Mononuclear cell (primary cell): ENCODE results near the gene SBF2. TPM values are rescaled to one million over a fixed set of nuclear protein-coding genes. Genes with fewer than 3 reads are reported as not detected.
A peak's percentile ranks its signal among the peaks of the same experiment; 100 is the strongest.

Experiments
- H3K27me3 ChIP-seq: 2 replicates; pipeline ENCODE4 v1.6.0; 2011; ENCODE audit warnings: low read length, control low read depth; ENCODE audit not compliant: insufficient read depth
- H3K4me1 ChIP-seq: 2 replicates; pipeline ENCODE4 v1.5.1; 2011; ENCODE audit warnings: mild to moderate bottlenecking, low read length, control low read depth; ENCODE audit not compliant: insufficient read depth
- H3K4me3 ChIP-seq: 2 replicates; pipeline ENCODE4 v1.5.1; 2011; ENCODE audit warnings: mild to moderate bottlenecking, low read length, moderate library complexity
- H3K9me3 ChIP-seq: 2 replicates; pipeline ENCODE4 v1.5.1; 2011; ENCODE audit warnings: low read depth, mild to moderate bottlenecking, control low read depth, low read length
- total RNA-seq: library from RNA; depleted of rRNA; stranded (reverse); fragments of >200 nt; gene quantifications from one replicate; pipeline ENCODE4 v1.2.3, GENCODE V29; 2012

The SBF2 gene
- total RNA-seq, 1 donor = 35.1 TPM

DNA sequence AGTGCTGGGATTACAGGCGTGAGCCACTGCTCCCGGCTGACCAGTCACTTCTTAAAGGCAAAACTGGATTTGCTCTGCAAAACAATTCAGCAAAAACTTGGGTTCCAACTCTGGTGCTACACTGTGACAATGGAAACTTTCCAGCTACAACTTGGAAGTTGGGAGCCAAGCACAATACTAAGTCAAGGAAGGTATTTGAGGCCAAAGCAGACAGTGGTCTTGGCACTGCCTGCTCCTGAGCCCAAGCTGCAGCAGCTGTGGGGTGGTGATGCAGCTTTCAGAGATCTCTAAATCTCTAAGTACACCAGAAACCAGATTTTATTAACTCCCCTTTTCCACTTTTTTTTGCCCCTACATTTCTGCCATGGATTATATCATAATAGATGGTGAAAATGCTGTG, 28.4 kb upstream of the SBF2 start:
- H3K4me1 ChIP-seq = peaks cover 15% of the 10 kb centered on the region

DNA sequence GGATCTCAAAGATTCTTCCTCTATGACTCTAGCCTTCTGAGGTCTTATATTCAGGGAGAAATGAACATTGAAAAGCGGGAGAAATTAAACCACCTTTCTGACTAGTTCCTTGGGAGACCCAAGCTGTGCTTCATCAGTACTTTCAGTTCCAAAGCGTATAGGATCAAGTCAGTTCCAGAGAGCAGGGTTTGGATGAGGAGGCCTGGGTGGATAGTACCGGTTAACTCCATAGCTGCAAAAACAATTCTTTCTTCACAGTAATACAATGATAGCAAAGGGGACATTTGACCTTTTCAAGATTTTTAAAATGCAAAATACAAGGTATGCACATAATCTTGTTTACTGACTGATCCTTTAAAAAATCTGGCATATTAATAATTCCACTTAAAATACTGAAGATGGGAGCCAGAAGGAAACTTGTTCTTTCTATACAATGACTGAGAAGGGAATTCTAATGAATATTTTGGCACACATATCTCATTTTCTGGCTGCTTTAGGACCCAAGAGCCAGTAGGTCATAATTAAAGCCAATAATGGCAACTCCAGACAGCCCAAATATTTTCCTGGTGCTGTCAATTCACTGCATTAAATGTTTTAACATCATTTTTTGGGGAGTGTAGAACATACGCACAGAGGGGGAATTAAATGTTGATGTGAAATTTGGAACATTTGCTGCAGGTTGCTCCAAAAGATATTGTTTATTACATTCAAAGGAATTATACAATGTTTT, 26.9 kb upstream of the SBF2 start:
- Histone ChIP-seq H3K4me1 (peaks cover 3% of the 10 kb centered on the region), H3K4me3 (no peak overlapping the region), H3K9me3 (no peaks in the 10 kb centered on the region), H3K27me3 (no peaks in the 10 kb centered on the region)

More for the DNA sequence above, 28.4 kb upstream of the SBF2 start:
- no peak overlapping the region for H3K4me3 ChIP-seq
- H3K9me3 ChIP-seq = no peaks in the 10 kb centered on the region
- no peaks in the 10 kb centered on the region for H3K27me3 ChIP-seq

DNA sequence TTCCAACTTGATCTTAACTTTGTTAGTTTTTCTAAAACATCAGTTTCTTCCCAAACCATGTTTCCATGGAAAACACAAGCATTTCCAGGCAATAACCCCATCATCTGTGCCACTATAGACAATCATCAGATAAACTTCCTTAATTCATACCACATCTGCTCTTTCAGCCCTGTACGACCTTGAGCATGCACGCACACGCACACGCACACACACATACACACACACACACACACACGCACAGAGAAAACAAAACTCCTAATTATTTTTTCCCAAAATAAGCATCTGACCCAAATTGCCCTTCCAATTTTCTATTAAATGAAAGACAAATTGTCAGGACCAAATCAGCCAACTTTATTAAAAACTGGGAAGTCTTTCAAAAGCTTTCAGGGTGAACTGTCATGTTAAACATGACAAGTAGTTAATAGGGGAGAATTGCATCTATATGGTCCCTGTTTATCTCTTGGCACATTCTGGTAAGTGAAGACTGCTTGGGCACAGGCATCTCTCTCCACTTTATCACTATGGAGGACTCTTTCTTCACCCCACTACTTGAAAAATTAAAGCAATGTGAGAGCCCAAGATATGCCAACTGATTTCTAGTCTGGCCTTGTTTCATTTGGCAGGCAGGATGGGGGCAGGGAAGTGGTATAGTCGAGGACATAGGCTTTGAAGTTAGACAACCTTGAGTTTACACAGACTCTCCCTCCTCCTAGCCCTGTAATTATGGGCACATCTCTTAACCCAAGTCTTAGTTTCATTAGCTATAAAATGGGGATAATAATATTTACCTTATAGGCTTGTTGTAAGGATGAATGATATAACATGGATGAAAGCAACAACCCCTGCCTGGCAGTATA, 25.9 kb upstream of the SBF2 start:
- Histone ChIP-seq H3K9me3 (no peaks in the 10 kb centered on the region), H3K4me3 (no peak overlapping the region), H3K4me1 (peaks cover 3% of the 10 kb centered on the region), H3K27me3 (no peaks in the 10 kb centered on the region)

DNA sequence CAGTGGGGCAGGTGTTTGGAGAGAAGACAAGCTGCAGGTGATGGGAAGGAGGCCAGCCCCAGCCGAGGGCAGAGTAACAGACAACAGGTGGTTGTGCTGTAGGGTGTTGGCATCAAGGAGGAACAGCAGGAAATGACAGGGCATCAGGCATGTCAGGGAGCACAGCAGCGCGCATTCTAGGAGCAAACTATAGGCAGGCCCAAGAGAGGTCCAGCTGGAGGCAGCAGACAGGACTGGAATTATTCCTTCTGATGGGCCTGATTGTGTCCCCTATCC, 24.4 kb upstream of the SBF2 start:
- H3K4me3 ChIP-seq = no peak overlapping the region
- H3K4me1 ChIP-seq = peaks cover 3% of the 10 kb centered on the region
- H3K27me3 ChIP-seq = peaks cover 3% of the 10 kb centered on the region
- no peaks in the 10 kb centered on the region for H3K9me3 ChIP-seq

GRCh38 chr11:10317776-10318526, 23.9 kb upstream of the SBF2 start:
- Histone ChIP-seq H3K4me1 (peaks cover 3% of the 10 kb centered on the region), H3K9me3 (no peaks in the 10 kb centered on the region), H3K4me3 (no peak overlapping the region), H3K27me3 (peaks cover 3% of the 10 kb centered on the region)

DNA sequence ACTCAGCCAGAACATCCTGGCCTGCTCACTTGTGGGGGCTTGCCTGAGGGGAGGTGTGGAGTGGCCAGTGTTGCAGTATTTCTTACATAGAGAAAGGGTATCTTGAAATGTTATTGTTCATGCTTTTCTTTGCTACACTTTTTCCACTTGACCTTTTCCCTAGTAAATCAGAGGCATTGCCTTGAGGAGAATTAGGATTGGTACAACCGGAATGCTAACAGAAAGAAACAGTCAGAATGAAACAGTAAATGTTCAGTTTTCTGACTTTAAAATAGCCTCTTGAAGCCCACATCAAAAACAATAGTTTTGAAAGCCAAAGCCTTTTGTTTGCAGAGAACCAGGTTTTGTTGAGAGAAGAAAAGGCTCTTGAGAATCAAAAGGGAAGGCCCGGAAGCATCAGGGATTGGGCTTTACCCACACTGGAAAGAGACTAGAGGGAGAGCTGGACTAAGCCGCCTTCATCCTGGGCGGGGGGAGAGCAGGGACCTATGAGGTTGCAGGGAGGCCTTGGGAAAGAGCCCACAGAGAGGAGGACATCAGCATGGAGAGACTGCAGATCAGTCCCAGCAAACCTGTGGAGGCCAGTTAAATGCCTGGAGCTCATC, 23.2 kb upstream of the SBF2 start:
- H3K9me3 ChIP-seq = no peaks in the 10 kb centered on the region

GRCh38 chr11:10315083-10315482, 21.1 kb upstream of the SBF2 start:
- H3K27me3 ChIP-seq = peaks cover 12% of the 10 kb centered on the region
- no peak overlapping the region for H3K4me3 ChIP-seq
- H3K4me1 ChIP-seq = no peaks in the 10 kb centered on the region
- no peaks in the 10 kb centered on the region for H3K9me3 ChIP-seq

More for the DNA sequence above, 23.2 kb upstream of the SBF2 start:
- no peaks in the 10 kb centered on the region for H3K4me1 ChIP-seq
- peaks cover 3% of the 10 kb centered on the region for H3K27me3 ChIP-seq
- H3K4me3 ChIP-seq = no peak overlapping the region

DNA sequence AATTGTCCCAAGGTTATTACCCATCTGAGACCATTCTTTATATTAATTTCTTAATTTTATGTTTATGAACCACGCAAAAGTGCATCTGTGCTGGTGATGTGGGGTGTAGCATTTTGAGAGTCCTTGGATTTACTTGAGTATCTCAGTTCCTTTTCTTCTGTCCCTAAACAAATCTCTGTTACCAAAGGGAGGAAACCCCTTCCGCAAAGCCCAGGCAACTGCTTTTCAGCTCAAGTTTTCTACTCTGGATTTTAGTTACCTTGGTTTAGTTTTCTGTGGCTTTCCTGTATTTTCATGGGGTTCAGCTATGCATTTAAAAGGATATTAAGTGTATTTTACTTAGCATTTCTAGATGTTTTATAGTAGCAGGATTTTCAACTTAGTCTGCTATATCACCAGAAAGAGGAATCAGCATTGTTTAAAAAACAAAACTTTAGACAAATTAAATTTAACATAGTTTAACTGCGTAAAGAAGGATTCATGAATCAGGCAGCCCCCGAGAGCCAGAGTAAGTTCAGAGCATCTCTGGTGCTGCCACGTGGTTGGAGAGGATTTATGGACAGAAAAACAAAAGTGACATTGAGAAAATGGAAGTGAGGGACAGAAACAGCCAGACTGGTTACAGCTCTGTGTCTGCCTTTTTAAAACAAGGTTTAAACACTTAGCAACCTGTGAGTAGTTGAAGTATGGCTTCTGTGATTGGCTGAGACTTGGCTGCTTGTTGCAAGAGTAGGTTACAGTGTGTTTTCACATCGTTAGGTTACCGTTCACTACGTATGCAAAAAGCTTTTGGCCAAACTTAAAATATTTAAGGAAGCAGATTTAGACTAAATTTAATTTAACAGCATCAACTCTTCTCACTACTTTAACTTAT, 20.4 kb upstream of the SBF2 start:
- H3K9me3 ChIP-seq = no peaks in the 10 kb centered on the region
- no peaks in the 10 kb centered on the region for H3K4me1 ChIP-seq
- peaks cover 12% of the 10 kb centered on the region for H3K27me3 ChIP-seq
- no peak overlapping the region for H3K4me3 ChIP-seq

- no peaks in the 10 kb centered on the region for H3K9me3 ChIP-seq
- H3K4me1 ChIP-seq = peaks cover 17% of the 10 kb centered on the region
- H3K27me3 ChIP-seq = peaks cover 19% of the 10 kb centered on the region
- H3K4me3 ChIP-seq = no peak overlapping the region
These were observed 17.8 kb upstream of the SBF2 start for GRCh38 chr11:10311802-10312201.

DNA sequence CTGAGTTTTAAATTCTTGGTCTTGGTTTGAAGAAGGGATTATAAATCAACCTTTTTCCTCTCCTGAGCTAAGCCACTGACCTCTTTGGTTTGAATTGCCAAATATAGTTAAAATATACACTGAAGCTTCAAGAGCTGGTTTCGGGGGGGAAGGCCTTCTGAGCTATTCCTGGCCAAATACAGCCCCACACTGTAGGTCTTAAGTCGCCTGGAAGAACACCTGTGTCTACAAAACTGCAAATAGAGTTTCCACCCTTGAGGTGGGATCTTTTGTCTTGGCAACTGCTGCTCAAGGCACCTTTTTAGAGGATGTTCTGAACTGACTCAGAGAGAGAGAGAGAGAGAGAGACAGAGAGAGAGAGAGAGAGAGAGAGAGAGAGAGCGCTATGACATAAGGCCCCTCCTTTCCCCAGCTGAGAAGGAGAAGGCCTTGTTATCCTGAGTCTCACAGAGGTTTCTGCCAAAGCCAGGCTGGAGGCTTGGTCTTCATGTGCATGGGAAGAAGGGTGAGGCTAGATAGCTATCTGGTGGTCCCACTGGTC, 16.4 kb upstream of the SBF2 start:
- no peaks in the 10 kb centered on the region for H3K9me3 ChIP-seq
- H3K4me3 ChIP-seq = no peak overlapping the region
- H3K4me1 ChIP-seq = peaks cover 32% of the 10 kb centered on the region
- peaks cover 31% of the 10 kb centered on the region for H3K27me3 ChIP-seq

DNA sequence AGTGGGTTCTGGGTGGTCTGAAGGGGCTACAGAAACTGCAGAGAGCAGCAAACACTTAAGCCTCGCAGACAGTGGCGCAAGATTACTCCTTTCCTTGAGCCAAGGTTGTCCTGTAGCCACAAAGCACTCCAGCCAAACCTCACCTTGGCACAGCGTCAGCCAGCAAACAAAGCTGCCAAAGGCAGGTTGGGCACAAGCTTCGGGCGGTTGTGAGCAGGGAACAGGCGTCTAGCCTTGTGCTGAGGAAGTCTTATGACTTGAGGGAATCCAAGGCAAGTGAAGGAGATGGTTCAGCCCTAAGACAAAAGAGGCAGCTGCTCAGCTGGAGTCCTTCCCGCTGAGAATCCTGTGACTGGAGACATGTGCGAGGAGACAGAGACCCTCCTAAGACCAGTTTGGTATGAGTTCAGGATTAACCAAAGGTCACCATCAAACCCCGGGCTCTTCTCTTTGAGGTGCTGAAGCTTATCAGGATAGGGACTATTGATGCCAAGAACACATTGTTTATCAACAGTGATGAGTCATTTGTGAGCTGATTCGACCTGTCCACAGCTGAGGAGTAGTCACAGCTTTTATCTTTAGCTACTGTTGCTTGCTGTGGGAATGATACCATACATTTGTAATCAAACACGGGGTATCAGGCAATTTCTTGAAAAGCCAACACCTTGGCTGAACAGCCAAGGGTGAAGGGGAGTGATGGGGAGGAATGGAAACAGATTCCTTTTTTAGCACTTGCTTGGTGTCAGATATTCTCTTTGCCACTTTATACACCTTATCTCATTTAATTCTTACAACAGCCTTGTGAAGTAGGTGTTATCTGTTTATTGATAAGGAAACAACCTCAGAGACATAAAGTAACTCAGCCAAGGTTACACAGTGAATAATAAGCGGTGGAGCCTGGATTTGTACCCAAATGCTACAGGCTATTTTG, 15.4 kb upstream of the SBF2 start:
- Histone ChIP-seq H3K4me3 (no peak overlapping the region), H3K9me3 (no peaks in the 10 kb centered on the region), H3K27me3 (peaks cover 31% of the 10 kb centered on the region), H3K4me1 (peaks cover 39% of the 10 kb centered on the region)

GRCh38 chr11:10308201-10308954, 14.4 kb upstream of the SBF2 start:
- H3K27me3 ChIP-seq = peaks cover 27% of the 10 kb centered on the region

More at GRCh38 chr11:10308201-10308954, 14.4 kb upstream of the SBF2 start:
- H3K9me3 ChIP-seq = no peaks in the 10 kb centered on the region
- H3K4me1 ChIP-seq = peaks cover 50% of the 10 kb centered on the region
- peak overlapping the region; percentile 84 for H3K4me3 ChIP-seq
